K562 treated with DMSO at 1 percent for 4 hours (cell line): ENCODE data around the gene AKAP8. TPM values are rescaled to one million over a fixed set of nuclear protein-coding genes. Genes with fewer than 3 reads are reported as not detected.

Experiments
- total RNA-seq: library from RNA; unstranded; fragments of 300-600 nt; gene quantifications from 2 replicates; pipeline ENCODE4 v1.2.3, GENCODE V29; 2022; ENCODE audit not compliant: insufficient read depth

AKAP8 gene
- 10.3 and 16.7 TPM in 2 replicates for total RNA-seq

GRCh38 chr19:15379083-15379998 lies at the start of gene AKAP8:
Gene AKAP8 (minus strand): TSS chr19:15379787. CDS start chr19:15379731, 56 bp downstream.

DNA sequence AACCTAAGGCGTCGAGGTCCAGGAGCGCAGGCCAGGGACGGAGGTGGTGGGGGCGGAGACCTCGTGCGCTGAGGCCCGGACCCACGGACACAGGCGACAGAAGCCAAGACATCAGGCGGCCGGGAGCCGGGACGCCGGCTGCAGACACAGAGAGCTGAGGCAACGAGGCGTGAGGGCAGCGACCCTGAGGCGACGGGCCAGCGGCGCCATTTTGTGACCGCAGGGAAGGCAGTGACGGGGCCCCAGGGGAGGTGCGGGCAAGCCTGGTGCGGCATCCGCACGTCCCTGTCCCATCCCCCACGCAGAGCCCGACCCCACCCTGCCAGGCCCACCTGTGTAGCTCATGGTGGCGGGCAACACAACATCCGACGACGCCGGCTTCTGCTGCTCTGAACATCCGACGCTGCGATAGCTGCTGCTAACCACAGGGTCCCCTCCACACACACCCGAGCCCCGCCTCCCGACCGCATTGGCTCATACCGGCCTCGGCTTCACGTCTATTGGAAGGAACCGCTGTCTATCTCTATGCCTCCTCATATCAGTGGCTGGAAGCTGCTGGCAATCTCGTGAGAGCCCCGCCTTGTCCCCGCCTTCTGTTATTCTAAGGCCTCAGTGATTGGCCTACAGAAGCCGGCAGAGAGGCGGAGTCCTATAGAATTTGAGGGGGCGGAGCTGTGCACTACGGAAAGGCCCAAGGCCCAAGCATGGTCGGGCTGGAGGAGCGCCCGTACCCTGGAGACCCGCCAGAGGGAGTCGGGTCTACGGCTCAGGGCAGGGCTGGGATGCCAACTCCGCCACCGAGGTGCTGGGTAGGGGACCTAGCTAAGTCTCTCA lies 39.2 kb upstream of the AKAP8 start, which contains the start of gene AKAP8L:
AKAP8L (minus strand) TSS at position 410 of the 834 bp plus-strand sequence; CDS start at position 345, 65 bp downstream.

DNA sequence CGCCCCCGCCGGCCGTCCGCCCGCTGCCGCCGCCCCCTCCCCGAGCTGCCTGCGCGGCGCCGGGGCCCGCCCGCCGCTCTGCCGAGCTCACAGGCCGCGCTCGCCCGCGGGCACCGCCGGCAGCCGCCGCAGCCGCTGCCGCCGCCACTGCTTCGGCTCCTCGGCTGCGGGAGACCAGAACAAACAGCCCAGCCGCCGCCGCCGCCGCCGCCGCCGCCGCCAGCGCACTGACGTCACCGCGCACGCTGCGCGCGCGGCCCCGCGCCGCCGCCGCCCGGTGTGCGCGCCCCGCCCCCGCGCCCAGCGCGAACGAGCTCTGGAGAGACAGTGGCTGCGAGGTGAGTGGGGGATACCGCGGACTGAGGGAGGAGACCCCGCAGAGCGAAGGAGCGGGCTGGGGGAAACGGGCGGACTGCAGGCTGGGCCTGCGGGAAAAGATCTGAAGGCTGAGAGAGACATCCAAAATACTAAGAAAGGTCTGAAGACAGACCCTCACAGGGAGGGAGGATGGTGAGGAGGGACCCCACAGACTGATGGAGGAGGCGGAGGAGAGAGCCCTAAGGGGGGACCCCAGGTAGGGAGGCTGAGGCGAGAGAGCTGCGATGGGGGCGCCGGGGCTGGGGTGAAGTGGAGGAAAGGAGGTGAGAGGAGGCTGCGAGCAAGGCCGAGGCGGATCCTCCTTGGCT lies 47.1 kb downstream of the AKAP8 start, which contains the start of gene BRD4:
BRD4 (minus strand) TSS at position 229 of the 686 bp plus-strand sequence. CDS start 59,440 bp downstream, outside the sequence.

Other genes starting within 250 kb of the AKAP8 start
- gene NOTCH3, start 178.8 kb downstream of the AKAP8 start, total RNA-seq, result 0.29 and 0.39 TPM in 2 replicates
- gene EPHX3, start 147.3 kb downstream of the AKAP8 start, total RNA-seq, result 0.47 TPM in 1 of 2 replicates, not detected in the other
- gene BRD4, start 47.2 kb downstream of the AKAP8 start, total RNA-seq, result 55.4 and 56.6 TPM in 2 replicates
- 100 and 101 TPM in 2 replicates for gene AKAP8L, start 39.2 kb upstream of the AKAP8 start, total RNA-seq
- gene WIZ, start 70.2 kb upstream of the AKAP8 start, total RNA-seq, result 11.6 and 13.1 TPM in 2 replicates
- not detected in 2 replicates for gene RASAL3, start 84.8 kb upstream of the AKAP8 start, total RNA-seq
- not detected in 2 replicates for gene PGLYRP2, start 99.7 kb upstream of the AKAP8 start, total RNA-seq
- not detected in 2 replicates for gene CYP4F22, start 128.7 kb upstream of the AKAP8 start, total RNA-seq
- not detected in 2 replicates for gene CYP4F8, start 235.4 kb upstream of the AKAP8 start, total RNA-seq